Fibroblast of lung (primary cell): ENCODE measurements around the gene ABCA2. TPM values are rescaled to one million over a fixed set of nuclear protein-coding genes. Genes with fewer than 3 reads are reported as not detected.
A peak's percentile ranks its signal among the peaks of the same experiment; 100 is the strongest.

Experiments used
- DNase-seq, 2 donors: peaks; one replicate each; pipeline versions ENCODE4 v3.0.0 to v3.0.0-alpha.2; 2010; ENCODE audit warnings: low read depth in 2 of 2
- H2AFZ ChIP-seq: 2 replicates; pipeline ENCODE4 v1.5.1; 2012; ENCODE audit warnings: low read length, control low read depth, inconsistent platforms
- H3K27ac ChIP-seq: 2 replicates; pipeline ENCODE4 v1.5.1; 2011; ENCODE audit warnings: low read length, control low read depth; ENCODE audit not compliant: insufficient read depth
- H3K27me3 ChIP-seq: 2 replicates; pipeline ENCODE4 v1.5.1; 2011; ENCODE audit warnings: mild to moderate bottlenecking, low read length; ENCODE audit not compliant: control insufficient read depth, insufficient read depth
- H3K36me3 ChIP-seq: 2 replicates; pipeline ENCODE4 v1.5.1; 2011; ENCODE audit warnings: low read length; ENCODE audit not compliant: control insufficient read depth, insufficient read depth
- H3K4me1 ChIP-seq: 2 replicates; pipeline ENCODE4 v1.5.1; 2011; ENCODE audit warnings: low read length; ENCODE audit not compliant: control insufficient read depth, insufficient read depth; ENCODE audit errors: extremely low read depth
- H3K4me2 ChIP-seq: 2 replicates; pipeline ENCODE4 v1.5.1; 2011; ENCODE audit warnings: low read length, control low read depth; ENCODE audit not compliant: insufficient read depth; ENCODE audit errors: extremely low read depth
- H3K4me3 ChIP-seq, 4 experiments: fragments of 200-600 bp in 1 of 4; sonication (generic) in 1 of 4; replicated peaks in 1 of 4; 2 replicates each; pipeline ENCODE4 v1.5.1; 2011 to 2016; ENCODE audit warnings: low read length in 4 of 4, low read depth in 3 of 4, mild to moderate bottlenecking in 3 of 4, control low read depth in 2 of 4, inconsistent platforms in 1 of 4, mixed read lengths in 1 of 4; ENCODE audit not compliant: insufficient read depth in 1 of 4; ENCODE audit errors: control extremely low read depth in 1 of 4
- H3K79me2 ChIP-seq: 2 replicates; pipeline ENCODE4 v1.5.1; 2012; ENCODE audit warnings: mild to moderate bottlenecking, low read length, inconsistent platforms; ENCODE audit not compliant: control insufficient read depth, insufficient read depth
- H3K9ac ChIP-seq: 2 replicates; pipeline ENCODE4 v1.5.1; 2011; ENCODE audit warnings: mild to moderate bottlenecking, low read length, control low read depth; ENCODE audit not compliant: insufficient read depth
- H3K9me3 ChIP-seq: 2 replicates; pipeline ENCODE4 v1.5.1; 2012; ENCODE audit warnings: low read depth, low read length; ENCODE audit not compliant: control insufficient read depth, insufficient read depth
- H4K20me1 ChIP-seq: 2 replicates; pipeline ENCODE4 v1.5.1; 2011; ENCODE audit warnings: low read length; ENCODE audit not compliant: control insufficient read depth, insufficient read depth; ENCODE audit errors: extremely low read depth
- CTCF ChIP-seq, 2 donors: IDR thresholded peaks in 1 of 2; conservative IDR thresholded peaks in 1 of 2; 1 replicate in 1 of 2; 2 replicates in 1 of 2; pipeline ENCODE4 v1.5.1; 2011 to 2012; ENCODE audit warnings: low read length in 2 of 2, control low read depth in 1 of 2, inconsistent platforms in 1 of 2, low read depth in 1 of 2, mild to moderate bottlenecking in 1 of 2
- EZH2 ChIP-seq: IDR thresholded peaks from 2 replicates; pipeline ENCODE4 v1.5.1; 2012; ENCODE audit warnings: low read length, control low read depth, mild to moderate bottlenecking; ENCODE audit errors: missing control alignments
- polyA plus RNA-seq, 2 donors: library from polyadenylated mRNA; depleted of rRNA in 1 of 2; stranded (reverse) in 1 of 2; unstranded in 1 of 2; fragments of >200 nt; gene quantifications; 2 replicates each; pipeline ENCODE4 v1.2.1, GENCODE V29; 2011 to 2012; ENCODE audit warnings: missing spikeins in 1 of 2
- total RNA-seq: library from RNA; depleted of rRNA; stranded (reverse); fragments of >200 nt; gene quantifications from 2 replicates; pipeline ENCODE4 v1.2.1, GENCODE V29; 2014

Gene ABCA2
- total and polyA plus RNA-seq, 2 donors (not counting 1 experiment from before 2014, with no cell fraction given) = 8.5 to 21.8 TPM

- peak; percentile 33 to 52 for DNase-seq
- Histone ChIP-seq H3K79me2 (no peaks in the 10 kb centered on the region), H3K4me3 (no peak overlapping the region), H4K20me1 (no peaks in the 10 kb centered on the region), H3K4me1 (no peaks in the 10 kb centered on the region), H3K27me3 (no peaks in the 10 kb centered on the region), H3K4me2 (no peak overlapping the region), H3K27ac (no peak overlapping the region), H3K9me3 (no peaks in the 10 kb centered on the region), H3K9ac (no peak overlapping the region), H2AFZ (no peak overlapping the region), H3K36me3 (peaks cover 3% of the 10 kb centered on the region)
- TF ChIP-seq CTCF (conservative IDR thresholded peaks at IDR 0.05 in 1 of 2, IDR thresholded peaks at IDR 0.05 in 1 of 2; ENCODE audit: low read depth in 1 of 2, low read length in 2 of 2) (no peak), EZH2 (no peak)
Measured at GRCh38 chr9:137021979-137022661, 5.9 kb downstream of the ABCA2 start.

DNA sequence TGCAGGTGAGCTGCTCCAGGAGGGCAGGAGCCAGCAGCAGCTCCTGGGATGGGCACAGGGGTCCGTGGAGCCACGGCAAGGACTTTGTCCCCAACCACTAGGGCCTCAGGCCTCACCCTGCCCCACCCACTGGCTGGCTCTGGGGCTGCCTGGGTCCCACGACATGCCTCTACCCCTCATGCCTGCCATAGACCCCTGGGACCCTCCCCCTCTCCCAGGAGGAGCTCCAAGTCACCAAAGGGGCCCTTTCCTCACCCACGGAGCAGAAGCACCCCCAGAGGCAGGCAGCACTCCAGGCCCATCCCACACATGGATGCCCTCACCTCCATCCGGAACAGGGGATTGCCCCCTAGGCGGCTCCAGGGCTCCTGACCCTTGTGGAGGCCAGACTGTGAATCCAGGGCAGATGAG lies 6.5 kb downstream of the ABCA2 start:
- TF ChIP-seq CTCF (conservative IDR thresholded peaks at IDR 0.05 in 1 of 2, IDR thresholded peaks at IDR 0.05 in 1 of 2; ENCODE audit: low read depth in 1 of 2, low read length in 2 of 2) = no peak
- H3K4me3 ChIP-seq = no peak overlapping the region

DNA sequence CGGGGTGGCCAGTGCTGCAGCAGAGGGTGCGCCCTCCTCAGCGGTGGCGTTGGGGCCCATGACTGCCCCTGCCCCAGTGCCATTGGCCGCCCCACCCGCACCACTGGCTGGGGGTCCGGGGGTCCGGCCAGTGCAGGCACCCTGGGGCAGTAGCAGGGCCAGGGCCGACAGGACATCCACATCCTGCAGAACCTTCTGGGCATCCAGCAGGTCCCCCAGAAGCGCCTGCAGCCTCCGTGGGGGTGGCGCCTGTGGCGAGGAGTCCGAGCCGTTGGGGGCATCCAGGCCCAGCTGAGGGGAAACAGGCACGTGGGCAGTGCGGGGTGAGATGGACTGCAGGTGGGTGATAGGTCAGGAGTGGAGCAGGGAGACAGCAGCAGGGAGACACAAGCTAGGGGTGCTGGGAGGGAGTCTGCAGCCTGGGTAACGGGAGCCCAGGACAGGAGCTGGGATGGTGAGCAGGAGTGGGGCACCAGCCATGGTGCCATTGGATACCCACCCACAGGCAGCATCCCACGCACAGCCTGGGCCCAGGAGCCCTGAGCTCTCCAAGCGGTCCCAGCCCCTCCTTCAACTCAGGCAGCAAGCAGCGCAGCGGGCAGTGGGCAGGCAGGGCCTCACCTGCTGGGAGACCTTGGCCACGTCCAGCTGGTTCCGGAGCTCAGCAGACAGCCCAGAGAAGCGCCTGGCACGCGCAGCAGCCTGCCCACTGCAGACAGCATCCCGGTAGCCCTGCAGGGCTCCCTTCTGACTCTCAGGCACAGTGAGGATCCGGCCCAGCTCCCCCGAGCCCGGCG lies 7.1 kb downstream of the ABCA2 start:
- H3K4me2 ChIP-seq = no peak overlapping the region
- H3K79me2 ChIP-seq = no peaks in the 10 kb centered on the region
- no peaks in the 10 kb centered on the region for H3K27me3 ChIP-seq
- no peak for TF ChIP-seq EZH2
- TF ChIP-seq CTCF (conservative IDR thresholded peaks at IDR 0.05 in 1 of 2, IDR thresholded peaks at IDR 0.05 in 1 of 2; ENCODE audit: low read depth in 1 of 2, low read length in 2 of 2) = no peak
- H4K20me1 ChIP-seq = no peaks in the 10 kb centered on the region
- no peaks in the 10 kb centered on the region for H3K9me3 ChIP-seq
- no peak overlapping the region for H3K9ac ChIP-seq
- peaks cover 6% of the 10 kb centered on the region for H3K36me3 ChIP-seq
- H3K4me1 ChIP-seq = no peaks in the 10 kb centered on the region
- no peak overlapping the region for H2AFZ ChIP-seq
- H3K4me3 ChIP-seq = no peak overlapping the region
- no peak overlapping the region for H3K27ac ChIP-seq
- DNase-seq = no peak

More for the DNA sequence above, 6.5 kb downstream of the ABCA2 start:
- H3K27ac ChIP-seq = no peak overlapping the region
- H3K27me3 ChIP-seq = no peaks in the 10 kb centered on the region
- no peak overlapping the region for H3K9ac ChIP-seq
- H3K4me1 ChIP-seq = no peaks in the 10 kb centered on the region
- DNase-seq = no peak
- no peaks in the 10 kb centered on the region for H3K79me2 ChIP-seq
- no peak overlapping the region for H2AFZ ChIP-seq
- H4K20me1 ChIP-seq = no peaks in the 10 kb centered on the region
- no peaks in the 10 kb centered on the region for H3K9me3 ChIP-seq
- no peak overlapping the region for H3K4me2 ChIP-seq
- peaks cover 6% of the 10 kb centered on the region for H3K36me3 ChIP-seq
